ENCODE measurements around the gene OGDH. TPM values are rescaled to one million over a fixed set of nuclear protein-coding genes. Genes with fewer than 3 reads are reported as not detected.

Gene OGDH
- 58.9 and 69.7 TPM in 2 replicates for total RNA-seq

DNA sequence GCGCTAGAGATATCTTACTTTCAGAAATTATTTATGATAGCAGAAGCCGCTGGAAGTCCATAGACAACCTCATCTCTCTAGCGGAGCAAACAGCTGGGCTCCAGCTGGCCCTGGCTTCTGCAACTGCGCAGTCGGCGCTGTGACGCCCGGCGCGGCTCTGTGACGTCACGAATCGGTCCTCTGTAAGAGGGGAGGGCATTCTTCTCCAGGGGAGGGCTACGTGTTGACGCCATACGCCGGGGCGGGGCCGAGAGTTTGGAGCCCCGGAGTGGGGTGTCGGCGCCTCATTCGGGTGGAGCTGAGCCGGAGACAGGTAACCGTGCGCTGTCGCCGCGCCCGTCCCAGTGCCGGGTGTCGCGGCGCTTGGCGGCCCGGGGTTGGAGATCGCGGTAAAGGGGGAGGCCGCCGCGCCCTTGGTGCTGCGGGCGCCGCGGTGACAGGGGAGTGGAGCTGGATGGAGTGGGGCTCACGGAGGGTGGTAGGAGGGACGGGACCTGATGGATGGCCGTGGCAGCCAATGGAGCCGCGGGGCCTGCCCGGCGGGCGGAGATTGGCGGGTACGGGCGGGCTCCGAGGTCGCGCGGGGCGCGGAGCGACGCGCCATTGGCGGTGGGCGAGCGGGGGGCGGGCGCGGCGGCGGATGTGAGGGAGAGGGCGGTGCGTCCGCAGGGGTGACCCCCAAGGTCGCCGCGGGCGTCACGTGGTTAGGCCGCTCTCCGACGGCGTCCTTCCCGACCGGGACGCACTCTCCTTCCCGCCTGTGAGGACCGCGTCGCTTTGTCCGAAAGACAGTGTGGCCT, at the start of gene OGDH:
Gene OGDH (plus strand): TSS at position 287 of the 800 bp plus-strand sequence. CDS start 17,717 bp downstream, outside the sequence.

DNA sequence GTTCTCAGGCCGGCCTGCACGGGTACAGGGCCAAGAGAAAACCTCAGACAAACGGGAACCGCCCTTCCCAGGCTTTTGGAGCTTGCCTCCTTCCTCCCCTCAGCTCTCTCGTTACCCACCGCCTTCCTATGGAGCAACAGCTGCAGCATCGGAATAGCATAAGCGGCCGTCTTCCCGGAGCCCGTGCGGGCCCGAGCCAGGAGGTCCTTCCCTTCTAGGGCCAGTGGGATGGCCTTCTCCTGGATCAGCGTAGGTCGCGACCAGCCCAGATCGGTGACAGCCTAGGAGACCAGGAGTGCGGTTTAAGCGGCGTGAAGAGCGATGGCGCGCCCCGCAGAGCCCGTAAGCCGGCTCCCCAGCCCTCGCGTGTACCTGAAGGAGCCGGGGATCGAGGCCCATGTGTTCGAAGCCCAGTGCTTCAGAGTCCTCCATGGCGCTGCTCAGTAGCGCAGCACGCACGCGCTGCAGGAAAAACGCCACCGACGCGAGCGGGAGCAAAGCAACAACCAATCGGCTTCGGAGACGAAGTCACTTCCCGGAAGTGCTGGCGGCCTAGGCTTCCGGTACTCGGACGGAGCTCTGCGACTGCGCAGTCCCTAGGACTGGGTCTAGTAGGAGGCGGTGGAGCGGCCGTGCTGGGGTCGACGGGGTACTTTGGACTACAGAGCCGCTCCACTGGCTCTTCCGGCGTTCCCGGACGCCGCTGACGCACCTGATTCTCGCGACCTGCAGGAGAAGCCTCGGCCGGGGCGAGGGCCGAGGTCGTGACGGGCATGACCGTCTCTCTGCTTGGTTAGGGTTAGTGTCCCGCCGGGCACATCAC, 32.8 kb upstream of the OGDH start, which contains the start of gene DDX56:
Gene DDX56 (minus strand): TSS at position 445 of the 823 bp plus-strand sequence. CDS start 13 bp downstream, at position 432.

DNA sequence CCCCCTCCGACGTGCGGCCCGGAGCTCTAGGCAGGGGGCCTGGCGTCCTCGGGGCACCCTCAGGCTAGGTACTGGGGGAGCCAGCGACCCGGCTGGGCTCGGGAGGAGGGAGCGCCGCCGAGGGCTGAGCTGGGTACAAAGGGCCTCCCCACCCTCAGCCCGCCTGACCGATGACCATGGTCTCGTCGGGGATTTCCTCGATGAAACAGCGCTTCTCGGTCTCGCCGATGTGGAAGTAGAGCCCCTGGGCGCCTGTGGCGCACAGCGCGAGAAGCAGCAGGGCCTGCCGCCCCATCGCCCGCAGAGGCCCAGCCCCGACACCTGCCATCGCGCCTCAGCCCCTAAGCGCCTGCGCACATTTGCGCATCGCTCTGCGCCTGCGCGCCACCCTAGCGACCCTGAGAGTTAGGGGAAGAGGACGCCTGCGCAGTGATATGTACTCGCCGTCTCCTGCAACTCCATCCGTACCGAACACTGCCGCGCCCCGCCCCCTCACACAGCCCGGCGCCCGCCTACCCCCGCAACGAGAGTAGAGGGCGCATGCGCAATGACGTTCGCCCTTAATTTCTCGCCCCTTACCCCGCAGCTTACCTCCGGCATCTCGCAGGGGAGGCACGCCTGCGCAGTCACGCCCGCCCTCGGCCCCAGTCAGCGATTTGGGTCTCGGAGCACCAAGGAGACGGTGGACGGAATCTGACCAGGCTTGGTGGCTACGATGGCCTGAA, 24.4 kb upstream of the OGDH start, which contains the start of gene TMED4:
Gene TMED4 (minus strand): TSS at position 353 of the 725 bp plus-strand sequence. CDS start 25 bp downstream, at position 328.

DNA sequence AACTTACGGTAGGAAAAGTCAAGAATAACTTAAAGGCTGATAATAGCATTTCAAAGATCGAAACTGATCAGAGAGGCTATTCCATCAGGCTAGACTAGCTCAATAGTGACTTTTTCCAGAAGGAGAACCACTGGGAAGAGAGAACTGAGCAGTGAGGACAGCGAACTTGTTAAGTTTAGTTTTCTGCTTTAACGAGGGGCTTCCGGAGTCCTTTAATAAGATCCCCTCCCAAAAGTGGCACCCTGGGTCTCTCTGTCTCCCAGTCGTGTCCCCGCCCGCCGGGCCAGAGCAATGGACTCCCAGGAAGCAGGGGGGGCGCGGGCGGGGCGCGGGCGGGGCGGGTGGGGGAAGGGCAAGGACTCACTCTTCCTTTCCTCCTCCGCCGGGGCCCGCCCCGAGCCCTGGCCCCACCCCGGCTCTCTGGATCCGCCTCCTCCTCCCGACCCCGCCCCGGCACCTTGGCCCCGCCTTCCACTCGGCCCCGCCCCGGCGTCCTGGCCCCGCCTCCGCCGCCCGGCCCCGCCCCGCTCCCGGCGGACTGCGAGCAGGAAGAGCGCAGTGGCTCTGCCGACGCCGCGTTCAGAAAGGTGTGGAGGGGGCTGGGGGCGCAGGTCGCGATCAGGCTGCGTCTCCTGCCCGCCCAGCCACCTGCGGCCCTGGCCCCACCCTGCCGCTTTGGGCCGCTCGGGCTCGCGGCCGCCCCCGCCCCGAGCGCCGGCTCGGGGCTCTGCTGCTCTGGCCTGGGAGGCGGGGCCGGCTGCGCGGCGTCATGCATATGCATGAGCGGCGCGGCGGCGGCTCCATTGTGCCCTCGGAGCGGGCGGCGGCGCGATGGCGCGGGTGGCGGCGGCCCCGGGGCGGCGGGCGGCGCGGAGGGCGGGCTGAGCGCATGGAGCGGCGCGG, 141.9 kb downstream of the OGDH start, which contains the start of gene ZMIZ2:
Gene ZMIZ2 (plus strand): TSS at position 803 of the 903 bp plus-strand sequence. CDS start 7,403 bp downstream, outside the sequence.

Other genes starting within 250 kb of the OGDH start
- gene NUDCD3, start 116.0 kb upstream of the OGDH start, total RNA-seq = 36.9 and 37.9 TPM in 2 replicates
- gene NPC1L1, start 65.3 kb upstream of the OGDH start, total RNA-seq = 0.18 TPM in 1 of 2 replicates, not detected in the other
- gene DDX56, start 32.7 kb upstream of the OGDH start, total RNA-seq = 59.8 and 60.9 TPM in 2 replicates
- gene TMED4, start 24.4 kb upstream of the OGDH start, total RNA-seq = 96.8 and 119 TPM in 2 replicates
- gene ZMIZ2, start 142.2 kb downstream of the OGDH start, total RNA-seq = 11.7 TPM in 2 replicates
- 3,489 and 3,534 TPM in 2 replicates for gene PPIA, start 190.1 kb downstream of the OGDH start, total RNA-seq
- gene H2AZ2, start 241.5 kb downstream of the OGDH start, total RNA-seq = 83.8 and 139 TPM in 2 replicates

Measured in cardiac atrium fibroblast (primary cell).